Pancreas (tissue), 10 donors: Measurements from ENCODE around the gene SYMPK. TPM values are rescaled to one million over a fixed set of nuclear protein-coding genes. Genes with fewer than 3 reads are reported as not detected.

Experiments
- ATAC-seq, 4 donors: fragments of 200-7000 bp; cut with Tn5 transposase; one replicate each; pipeline versions ENCODE4 v1.8.0 to v1.9.1; 2020; ENCODE audit warnings: mild to moderate bottlenecking in 4 of 4, moderate library complexity in 4 of 4
- DNase-seq, 6 donors: peaks; one replicate each; pipeline ENCODE4 v3.0.0-alpha.2; 2020
- FAIRE-seq: peaks from 2 replicates; lab custom pipeline; 2012; peaks lifted over from hg19 to GRCh38; lab: Jason Lieb, UNC
- H3K27ac ChIP-seq, 4 donors: fragments of 200-600 bp; sonication (generic); 1 replicate in 3 of 4; 2 replicates in 1 of 4; pipeline versions ENCODE4 v1.5.0 to v1.8.0; 2020
- H3K27me3 ChIP-seq, 4 donors: fragments of 200-600 bp; one replicate each; pipeline ENCODE4 v1.8.0; 2021
- H3K36me3 ChIP-seq, 3 donors: fragments of 200-600 bp; sonication (generic) in 1 of 3; one replicate each; pipeline versions ENCODE4 v1.5.0 to v1.8.0; 2020 to 2021
- H3K4me1 ChIP-seq, 3 donors: fragments of 200-600 bp; one replicate each; pipeline ENCODE4 v1.8.0; 2021
- H3K4me3 ChIP-seq, 4 donors: fragments of 200-600 bp; sonication (generic) in 2 of 4; one replicate each; pipeline versions ENCODE4 v1.5.0 to v1.8.0; 2020 to 2021
- H3K9me3 ChIP-seq, 4 donors: fragments of 200-600 bp; one replicate each; pipeline ENCODE4 v1.8.0; 2021
- CTCF ChIP-seq, 4 donors: fragments of 200-600 bp; sonication (generic) in 3 of 4; IDR thresholded peaks; one replicate each; pipeline versions ENCODE4 v1.5.0 to v1.8.0; 2021; ENCODE audit warnings: antibody characterized with exemption in 4 of 4
- WGBS, 2 donors: extraction: QIAGEN DNeasy Blood & Tissue Kit; methylation state at CpG; one replicate each; pipeline ENCODE4 v1.1.7; 2013; 5-methylcytosine and 5-hydroxymethylcytosine counted together
- intact Hi-C, 3 donors: fragments of 100-400 bp; cut with DNase I; formaldehyde crosslinking; loops; one replicate each; pipeline versions ENCODE4 v1.11.1 to v1.14.2; 2022
- polyA plus RNA-seq, 2 donors: library from polyadenylated mRNA; stranded (reverse); fragments of 200-250 nt; gene quantifications; one replicate each; pipeline ENCODE4 v1.2.3, GENCODE V29; 2013
- total RNA-seq, 6 donors: library from RNA; stranded (reverse); fragmentation: NEBNext Ultra II Directional in 4 of 6; extraction: Animal tissue kit (Norgen Biotek cat#: 25700) in 4 of 6; gene quantifications; one replicate each; pipeline versions ENCODE4 v1.2.1 to v1.2.4, GENCODE V29; 2021 to 2023
- donor health status: healthy with polysubstance abuse.
- donor health status: DM: no; HTN: no; CAD: no; lungs with moderate emphysema.
- donor health status: DM: no; HTN: no; CAD: no.
- donor health status: control.
- donor health status: control.
- donor health status: Bipolar disorder and iron deficiency.
- donor health status: DM: yes; HTN: yes; CAD: no.
- donor health status: DM: no; HTN: no; CAD: no.
- donor health status: DM: no; HTN: no; CAD: no.
- donor health status: DM: yes; HTN: yes; CAD: no.

SYMPK gene
- total and polyA plus RNA-seq, 8 donors: 25.7 to 142 (median 29.2) TPM

GRCh38 chr19:45809643-45810159 is 53.2 kb downstream of the SYMPK start:
- Histone ChIP-seq H3K4me3 (no peak overlapping the region), H3K27me3 (no peaks in the 10 kb centered on the region), H3K9me3 (no peaks in the 10 kb centered on the region), H3K4me1 (no peaks in the 10 kb centered on the region), H3K36me3 (no peaks in the 10 kb centered on the region), H3K27ac (no peak overlapping the region)
- ATAC-seq: peak in 1 of 4 donors; percentile 41
- no peak for DNase-seq
- intact Hi-C loops: loop anchor here in 1 of 3 donors (10.0 kb wide), 1 partner anchor 205 kb away; no protein-coding TSS in a partner anchor
- FAIRE-seq: no peak
- WGBS, 2 donors: 50 to 71% methylated on average over 7 of the region's 7 CpGs
- no peak for TF ChIP-seq CTCF (IDR thresholded peaks at IDR 0.05)

GRCh38 chr19:45805719-45806118 is 57.2 kb downstream of the SYMPK start:
- ATAC-seq (no peak), DNase-seq (no peak), FAIRE-seq (no peak)
- Histone ChIP-seq H3K36me3 (no peaks in the 10 kb centered on the region), H3K9me3 (no peaks in the 10 kb centered on the region), H3K27me3 (no peaks in the 10 kb centered on the region), H3K27ac (no peak overlapping the region), H3K4me3 (no peak overlapping the region), H3K4me1 (no peaks in the 10 kb centered on the region)
- intact Hi-C loops: no loop called here
- TF ChIP-seq CTCF (IDR thresholded peaks at IDR 0.05): no peak

GRCh38 chr19:45804959-45805230 is 58.1 kb downstream of the SYMPK start:
- 79 to 83% methylated on average over 8 of the region's 8 CpGs for WGBS, 2 donors
- no peak overlapping the region for H3K27ac ChIP-seq

GRCh38 chr19:45804140-45804958 is 58.6 kb downstream of the SYMPK start:
- no peak for TF ChIP-seq CTCF (IDR thresholded peaks at IDR 0.05)
- Histone ChIP-seq H3K4me1 (peaks cover 0 to under 1% (median 0%) of the 10 kb centered on the region in 3 donors), H3K4me3 (no peak overlapping the region), H3K36me3 (no peaks in the 10 kb centered on the region), H3K27me3 (no peaks in the 10 kb centered on the region), H3K27ac (no peak overlapping the region), H3K9me3 (no peaks in the 10 kb centered on the region)
- 79 to 87% methylated on average over 57 of the region's 57 CpGs for WGBS, 2 donors
- intact Hi-C loops: no loop called here
- DNase-seq: no peak
- ATAC-seq: no peak
- FAIRE-seq: no peak

More at GRCh38 chr19:45804959-45805230, 58.1 kb downstream of the SYMPK start:
- no peak for TF ChIP-seq CTCF (IDR thresholded peaks at IDR 0.05)
- Histone ChIP-seq H3K4me1 (no peaks in the 10 kb centered on the region), H3K36me3 (no peaks in the 10 kb centered on the region), H3K9me3 (no peaks in the 10 kb centered on the region), H3K27me3 (no peaks in the 10 kb centered on the region), H3K4me3 (no peak overlapping the region)
- FAIRE-seq: no peak
- DNase-seq: no peak
- intact Hi-C loops: no loop called here
- no peak for ATAC-seq

- WGBS, 2 donors: 81 to 89% methylated on average over 7 of the region's 7 CpGs
- no peak for TF ChIP-seq CTCF (IDR thresholded peaks at IDR 0.05)
- Histone ChIP-seq H3K36me3 (no peaks in the 10 kb centered on the region), H3K27ac (no peak overlapping the region), H3K9me3 (no peaks in the 10 kb centered on the region), H3K4me3 (no peak overlapping the region), H3K27me3 (no peaks in the 10 kb centered on the region), H3K4me1 (peaks cover 0 to 7% (median 0%) of the 10 kb centered on the region in 3 donors)
- ATAC-seq (no peak), FAIRE-seq (no peak), DNase-seq (no peak)
- intact Hi-C loops: no loop called here
These were observed 61.3 kb downstream of the SYMPK start for GRCh38 chr19:45801603-45802175.
